RWPE2 (cell line): Measurements from ENCODE around the gene BNIP1.
"Not testable (repeated sequence)": the region's sequence is repeated elsewhere in the genome, so short reads cannot be mapped to it uniquely, and the experiment has no call there.

Experiments used
- ATAC-seq: fragments of 200-7000 bp; cut with Tn5 transposase; 3 replicates; pipeline ENCODE4 v1.9.1; 2021; ENCODE audit warnings: low read depth
- DNase-seq: peaks from one replicate; pipeline ENCODE4 v3.0.0-alpha.2; 2020; ENCODE audit warnings: low spot score
- H3K27ac ChIP-seq: fragments of 450-650 bp; 2 replicates; pipeline ENCODE4 v1.5.1; 2017; ENCODE audit warnings: mild to moderate bottlenecking; ENCODE audit not compliant: poor library complexity, severe bottlenecking
- H3K27me3 ChIP-seq: fragments of 250-450 bp; sonication (Bioruptor Pico); 2 replicates; pipeline ENCODE4 v1.5.1; 2021; ENCODE audit warnings: mild to moderate bottlenecking, moderate library complexity; ENCODE audit not compliant: insufficient read depth, poor library complexity, severe bottlenecking
- H3K36me3 ChIP-seq: fragments of 250-450 bp; sonication (Bioruptor Pico); 2 replicates; pipeline ENCODE4 v1.5.1; 2020; ENCODE audit warnings: low read depth, mild to moderate bottlenecking, moderate library complexity
- H3K4me1 ChIP-seq: fragments of 250-450 bp; sonication (Bioruptor Pico); 2 replicates; pipeline ENCODE4 v1.5.1; 2021; ENCODE audit warnings: mild to moderate bottlenecking, moderate library complexity; ENCODE audit not compliant: insufficient read depth, poor library complexity, severe bottlenecking
- H3K4me3 ChIP-seq: fragments of 250-450 bp; sonication (Bioruptor Pico); 2 replicates; pipeline ENCODE4 v1.5.1; 2021; ENCODE audit warnings: mild to moderate bottlenecking, moderate library complexity; ENCODE audit not compliant: severe bottlenecking
- H3K9me3 ChIP-seq: fragments of 250-450 bp; sonication (Bioruptor Pico); 2 replicates; pipeline ENCODE4 v1.5.1; 2021; ENCODE audit warnings: mild to moderate bottlenecking, moderate library complexity; ENCODE audit not compliant: severe bottlenecking
- TF ChIP-seq, protein P1 (sequence below): fragments of 450-650 bp; IDR thresholded peaks from one replicate; pipeline ENCODE4 v1.5.1; 2017; ENCODE audit warnings: mild to moderate bottlenecking, moderate library complexity; ENCODE audit not compliant: poor library complexity, severe bottlenecking

BNIP1 gene

DNA sequence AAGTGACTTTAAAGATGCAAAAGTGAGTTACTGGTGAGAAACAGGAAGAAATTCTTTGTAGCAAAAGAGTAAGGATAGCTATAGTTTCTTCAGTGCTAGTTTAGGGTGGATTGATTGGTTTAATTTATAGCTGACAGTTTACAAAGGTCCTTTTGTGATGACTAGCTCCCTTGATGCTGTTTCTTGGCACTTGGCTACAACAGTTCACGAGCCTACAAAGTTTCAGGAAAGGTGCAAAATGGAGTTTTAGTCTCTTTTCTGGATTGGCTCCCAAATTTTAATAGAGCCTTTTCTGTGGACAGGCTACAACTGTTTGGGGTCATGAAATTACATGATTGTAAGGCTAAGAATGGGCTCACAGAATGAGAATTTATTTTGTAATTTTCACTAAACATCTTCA, 40.9 kb upstream of the BNIP1 start:
- no peaks in the 10 kb centered on the region for H3K36me3 ChIP-seq
- H3K27ac ChIP-seq: no peak overlapping the region
- H3K27me3 ChIP-seq: no peaks in the 10 kb centered on the region
- H3K9me3 ChIP-seq: no peaks in the 10 kb centered on the region
- no peak for ATAC-seq
- TF ChIP-seq, protein P1, sequence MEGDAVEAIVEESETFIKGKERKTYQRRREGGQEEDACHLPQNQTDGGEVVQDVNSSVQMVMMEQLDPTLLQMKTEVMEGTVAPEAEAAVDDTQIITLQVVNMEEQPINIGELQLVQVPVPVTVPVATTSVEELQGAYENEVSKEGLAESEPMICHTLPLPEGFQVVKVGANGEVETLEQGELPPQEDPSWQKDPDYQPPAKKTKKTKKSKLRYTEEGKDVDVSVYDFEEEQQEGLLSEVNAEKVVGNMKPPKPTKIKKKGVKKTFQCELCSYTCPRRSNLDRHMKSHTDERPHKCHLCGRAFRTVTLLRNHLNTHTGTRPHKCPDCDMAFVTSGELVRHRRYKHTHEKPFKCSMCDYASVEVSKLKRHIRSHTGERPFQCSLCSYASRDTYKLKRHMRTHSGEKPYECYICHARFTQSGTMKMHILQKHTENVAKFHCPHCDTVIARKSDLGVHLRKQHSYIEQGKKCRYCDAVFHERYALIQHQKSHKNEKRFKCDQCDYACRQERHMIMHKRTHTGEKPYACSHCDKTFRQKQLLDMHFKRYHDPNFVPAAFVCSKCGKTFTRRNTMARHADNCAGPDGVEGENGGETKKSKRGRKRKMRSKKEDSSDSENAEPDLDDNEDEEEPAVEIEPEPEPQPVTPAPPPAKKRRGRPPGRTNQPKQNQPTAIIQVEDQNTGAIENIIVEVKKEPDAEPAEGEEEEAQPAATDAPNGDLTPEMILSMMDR: no peak
- no peak overlapping the region for H3K4me3 ChIP-seq
- no peak for DNase-seq
- no peaks in the 10 kb centered on the region for H3K4me1 ChIP-seq

DNA sequence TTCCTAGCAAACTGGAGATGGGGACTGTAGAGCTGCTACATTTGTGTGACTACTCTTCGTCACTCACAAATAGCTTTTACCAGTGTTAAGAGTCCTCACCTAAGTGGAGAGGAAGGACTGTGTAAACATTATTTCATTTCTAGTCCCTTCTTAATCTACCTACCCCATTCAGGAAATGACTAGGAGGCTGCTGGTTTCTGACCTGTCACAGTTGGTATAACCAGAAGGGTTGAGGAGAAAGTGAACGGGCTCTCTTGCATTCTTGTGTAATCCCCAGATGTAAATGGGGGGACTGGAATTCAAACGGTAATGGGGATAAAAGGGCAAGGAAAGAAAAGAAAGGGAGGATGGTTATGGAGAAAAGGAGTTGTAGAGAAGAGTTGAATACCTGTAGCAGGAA, 35.4 kb upstream of the BNIP1 start:
- Histone ChIP-seq H3K36me3 (no peaks in the 10 kb centered on the region), H3K4me1 (no peaks in the 10 kb centered on the region), H3K4me3 (no peak overlapping the region), H3K27me3 (no peaks in the 10 kb centered on the region), H3K27ac (no peak overlapping the region), H3K9me3 (no peaks in the 10 kb centered on the region)
- no peak for ATAC-seq
- TF ChIP-seq, protein P1: no peak
- no peak for DNase-seq

DNA sequence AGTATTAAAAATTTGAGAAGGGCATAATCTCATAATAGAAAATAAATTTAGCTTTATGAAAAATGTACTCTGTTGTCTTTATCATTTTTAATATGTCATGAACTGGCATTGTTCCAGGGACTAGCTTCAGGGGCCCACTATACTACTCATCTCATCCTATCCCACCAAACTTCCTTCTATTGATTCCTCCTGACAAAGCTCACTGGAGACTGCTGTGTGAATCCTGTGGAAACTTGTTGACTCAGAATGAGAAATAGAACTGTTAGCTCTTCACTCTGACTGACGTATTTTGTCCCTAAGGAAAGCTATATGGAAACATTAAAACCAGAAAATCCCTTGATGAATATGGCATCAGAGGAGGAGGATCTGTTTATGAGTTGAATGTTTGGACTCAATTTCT, 29.8 kb upstream of the BNIP1 start:
- Histone ChIP-seq H3K4me1 (no peaks in the 10 kb centered on the region), H3K4me3 (no peak overlapping the region), H3K9me3 (no peaks in the 10 kb centered on the region), H3K36me3 (no peaks in the 10 kb centered on the region), H3K27me3 (no peaks in the 10 kb centered on the region), H3K27ac (no peak overlapping the region)
- TF ChIP-seq, protein P1: no peak
- DNase-seq: no peak
- no peak for ATAC-seq

DNA sequence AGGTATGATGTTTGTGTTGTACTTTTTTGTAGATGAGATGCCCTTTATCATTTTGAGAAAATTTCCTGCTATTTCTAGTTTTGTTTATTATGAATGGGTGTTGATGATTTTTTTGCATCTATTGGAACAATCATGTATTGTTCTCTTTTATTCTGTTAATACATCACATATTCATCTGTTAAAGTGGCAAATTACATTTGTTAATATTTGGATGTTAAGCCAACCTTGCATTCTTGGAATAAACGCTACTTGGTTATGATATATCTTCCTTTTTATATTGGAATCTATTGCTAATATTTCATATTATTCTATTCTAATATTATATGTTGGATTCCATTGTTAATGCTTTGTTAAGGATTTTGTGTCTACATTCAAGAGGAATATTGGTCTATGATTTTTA, 24.6 kb upstream of the BNIP1 start:
- H3K4me1 ChIP-seq: no peaks in the 10 kb centered on the region
- H3K27ac ChIP-seq: no peak overlapping the region
- H3K4me3 ChIP-seq: no peak overlapping the region
- H3K36me3 ChIP-seq: peaks cover 4% of the 10 kb centered on the region; the same call in 1 of the 2 replicates
- no peaks in the 10 kb centered on the region for H3K9me3 ChIP-seq
- TF ChIP-seq, protein P1: no peak
- H3K27me3 ChIP-seq: no peaks in the 10 kb centered on the region
- DNase-seq (no peak), ATAC-seq (no peak)

DNA sequence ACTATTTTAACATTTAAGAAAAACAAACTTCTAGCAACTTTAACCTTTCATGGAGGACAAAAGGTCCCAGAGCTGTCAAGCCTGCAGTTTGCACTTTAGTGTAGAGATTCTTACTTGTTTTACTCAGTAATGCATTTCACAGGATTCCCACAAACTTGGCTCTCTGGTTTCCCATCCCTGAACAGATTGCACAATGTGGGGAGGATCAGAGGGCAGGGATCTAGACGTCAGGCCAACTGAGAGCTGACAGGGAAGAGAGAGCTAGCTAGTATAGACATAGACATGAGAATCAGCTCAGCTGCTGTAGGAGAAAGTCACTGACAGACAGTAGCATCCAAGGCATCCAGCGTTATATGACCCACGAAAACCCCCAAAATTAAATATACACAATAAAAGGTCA, 20.9 kb upstream of the BNIP1 start:
- TF ChIP-seq, protein P1: no peak
- no peaks in the 10 kb centered on the region for H3K27me3 ChIP-seq
- H3K4me3 ChIP-seq: no peak overlapping the region
- DNase-seq: no peak
- no peak overlapping the region for H3K27ac ChIP-seq
- no peaks in the 10 kb centered on the region for H3K9me3 ChIP-seq
- ATAC-seq: no peak
- H3K4me1 ChIP-seq: no peaks in the 10 kb centered on the region
- peaks cover 4% of the 10 kb centered on the region; the same call in 1 of the 2 replicates for H3K36me3 ChIP-seq

DNA sequence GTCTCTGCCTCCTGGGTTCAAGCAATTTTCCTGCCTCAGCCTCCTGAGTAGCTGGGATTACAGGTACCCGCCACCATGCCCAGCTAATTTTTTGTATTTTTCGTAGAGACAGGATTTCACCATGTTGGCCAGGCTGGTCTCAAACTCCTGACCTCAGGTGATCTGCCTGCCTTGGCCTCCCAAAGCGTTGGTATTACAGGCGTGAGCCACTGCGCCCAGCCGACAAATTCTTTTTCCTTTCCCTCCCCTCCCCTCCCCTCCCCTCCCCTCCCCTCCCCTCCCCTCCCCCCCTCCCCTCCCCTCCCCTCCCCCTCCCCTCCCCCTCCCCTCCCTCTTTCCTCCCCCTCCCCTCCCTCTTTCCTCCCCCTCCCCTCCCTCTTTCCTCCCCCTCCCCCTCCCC, 12.2 kb upstream of the BNIP1 start:
- ATAC-seq: not testable (repeated sequence)

More for the DNA sequence above, 12.2 kb upstream of the BNIP1 start:
- not testable (repeated sequence) for H3K36me3 ChIP-seq, H3K9me3 ChIP-seq, H3K4me3 ChIP-seq, H3K4me1 ChIP-seq, DNase-seq, H3K27me3 ChIP-seq, H3K27ac ChIP-seq
